ENCODE measurements around the gene FOXO3. TPM values are rescaled to one million over a fixed set of nuclear protein-coding genes. Genes with fewer than 3 reads are reported as not detected.
A peak's percentile ranks its signal among the peaks of the same experiment; 100 is the strongest.

The FOXO3 gene
- total RNA-seq, 4 donors from 2014 or later, result 146 to 200 (median 166) TPM

GRCh38 chr6:108582618-108583017 is 21.9 kb downstream of the FOXO3 start:
- 66 to 71% methylated on average over 3 of the region's 3 CpGs for WGBS, 2 donors
- TF ChIP-seq EP300 (IDR thresholded peaks at IDR 0.05) (no peak), CTCF (IDR thresholded peaks at IDR 0.05) (no peak), POLR2A (IDR thresholded peaks at IDR 0.05) (no peak)
- DNase-seq (ENCODE audit: low spot score in 2 of 2), result no peak
- Histone ChIP-seq H3K27me3 (no peaks in the 10 kb centered on the region), H3K4me1 (peaks cover 5 to 98% (median 84%) of the 10 kb centered on the region in 4 donors), H3K9me3 (no peaks in the 10 kb centered on the region), H3K27ac (peak overlapping the region; percentile 65 to 89 (median 76)), H3K4me3 (no peak overlapping the region), H3K36me3 (peaks cover 0 to 12% (median 0%) of the 10 kb centered on the region in 3 donors)

GRCh38 chr6:108584323-108584722 is 23.6 kb downstream of the FOXO3 start:
- Histone ChIP-seq H3K27ac (peak overlapping the region in 2 of 4 donors; percentile 82 to 89), H3K27me3 (no peaks in the 10 kb centered on the region), H3K36me3 (no peaks in the 10 kb centered on the region), H3K4me3 (no peak overlapping the region), H3K9me3 (no peaks in the 10 kb centered on the region), H3K4me1 (peaks cover 8 to 98% (median 90%) of the 10 kb centered on the region in 4 donors)
- no peak for DNase-seq (ENCODE audit: low spot score in 2 of 2)
- TF ChIP-seq CTCF (IDR thresholded peaks at IDR 0.05), result no peak
- TF ChIP-seq EP300 (IDR thresholded peaks at IDR 0.05), result no peak
- TF ChIP-seq POLR2A (IDR thresholded peaks at IDR 0.05), result no peak
- 74 to 77% methylated on average over 5 of the region's 5 CpGs for WGBS, 2 donors

DNA sequence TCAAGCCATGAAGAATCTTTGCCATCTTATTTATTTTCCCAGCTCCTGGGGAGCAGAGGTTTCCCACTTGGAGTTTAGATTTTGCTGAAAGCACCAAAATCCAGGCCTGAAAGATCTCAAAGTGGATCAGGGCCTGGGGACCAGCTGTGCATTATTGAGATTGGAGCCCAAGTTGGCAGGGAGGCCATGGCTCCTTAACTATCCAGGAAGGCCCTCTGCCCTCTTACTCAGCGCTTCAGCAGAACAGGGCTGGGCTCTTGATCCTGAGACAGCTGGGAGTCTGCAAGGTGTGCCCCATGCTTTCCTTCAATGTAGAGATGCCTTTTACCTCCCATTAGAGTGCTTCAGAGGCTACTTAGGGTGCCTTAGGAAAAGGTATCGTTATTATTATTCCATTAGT is 24.6 kb downstream of the FOXO3 start:
- no peak for TF ChIP-seq EP300 (IDR thresholded peaks at IDR 0.05)
- no peak for TF ChIP-seq CTCF (IDR thresholded peaks at IDR 0.05)
- TF ChIP-seq POLR2A (IDR thresholded peaks at IDR 0.05), result no peak
- no peaks in the 10 kb centered on the region for H3K27me3 ChIP-seq
- H3K36me3 ChIP-seq, result no peaks in the 10 kb centered on the region
- H3K9me3 ChIP-seq, result no peaks in the 10 kb centered on the region
- peak overlapping the region; percentile 55 to 93 (median 86) for H3K27ac ChIP-seq
- 89 to 97% methylated on average over 2 of the region's 2 CpGs for WGBS, 2 donors
- no peak for DNase-seq (ENCODE audit: low spot score in 2 of 2)
- H3K4me1 ChIP-seq, result peaks cover 9 to 98% (median 94%) of the 10 kb centered on the region in 4 donors
- H3K4me3 ChIP-seq, result no peak overlapping the region

GRCh38 chr6:108585921-108586536 is 25.3 kb downstream of the FOXO3 start:
- H3K9me3 ChIP-seq, result no peaks in the 10 kb centered on the region
- no peaks in the 10 kb centered on the region for H3K36me3 ChIP-seq
- TF ChIP-seq CTCF (IDR thresholded peaks at IDR 0.05) (no peak), EP300 (IDR thresholded peaks at IDR 0.05) (no peak), POLR2A (IDR thresholded peaks at IDR 0.05) (no peak)
- peaks cover 11 to 98% (median 94%) of the 10 kb centered on the region in 4 donors for H3K4me1 ChIP-seq
- no peak for DNase-seq (ENCODE audit: low spot score in 2 of 2)
- peak overlapping the region; percentile 55 to 93 (median 86) for H3K27ac ChIP-seq
- H3K4me3 ChIP-seq, result no peak overlapping the region
- H3K27me3 ChIP-seq, result no peaks in the 10 kb centered on the region
- WGBS, 2 donors, result 57 to 58% methylated on average over 6 of the region's 6 CpGs

GRCh38 chr6:108587258-108588059 is 26.7 kb downstream of the FOXO3 start:
- H3K36me3 ChIP-seq, result no peaks in the 10 kb centered on the region
- TF ChIP-seq EP300 (IDR thresholded peaks at IDR 0.05) (peak in 1 of 2 donors; percentile 50), POLR2A (IDR thresholded peaks at IDR 0.05) (no peak), CTCF (IDR thresholded peaks at IDR 0.05) (no peak)
- H3K4me3 ChIP-seq, result no peak overlapping the region
- no peak for DNase-seq (ENCODE audit: low spot score in 2 of 2)
- no peaks in the 10 kb centered on the region for H3K27me3 ChIP-seq
- H3K9me3 ChIP-seq, result no peaks in the 10 kb centered on the region
- WGBS, 2 donors, result 40 to 51% methylated on average over 9 of the region's 9 CpGs
- H3K4me1 ChIP-seq, result peaks cover 6 to 98% (median 95%) of the 10 kb centered on the region in 4 donors
- peak overlapping the region; percentile 55 to 93 (median 86) for H3K27ac ChIP-seq
